Astrocyte (in vitro differentiated cells and primary cell): ENCODE measurements around the gene ANGPTL5.

ENCODE experiments used
- EZH2 ChIP-seq: IDR thresholded peaks from 2 replicates; pipeline ENCODE4 v1.6.1; 2012; ENCODE audit warnings: mild to moderate bottlenecking, low read length, inconsistent platforms; ENCODE audit not compliant: insufficient read depth
- TF ChIP-seq, protein P1 (sequence below): IDR thresholded peaks from 2 replicates; pipeline ENCODE4 v1.5.1; 2011; ENCODE audit warnings: low read depth, mild to moderate bottlenecking, inconsistent platforms, low read length, moderate library complexity; ENCODE audit not compliant: insufficient read depth

DNA sequence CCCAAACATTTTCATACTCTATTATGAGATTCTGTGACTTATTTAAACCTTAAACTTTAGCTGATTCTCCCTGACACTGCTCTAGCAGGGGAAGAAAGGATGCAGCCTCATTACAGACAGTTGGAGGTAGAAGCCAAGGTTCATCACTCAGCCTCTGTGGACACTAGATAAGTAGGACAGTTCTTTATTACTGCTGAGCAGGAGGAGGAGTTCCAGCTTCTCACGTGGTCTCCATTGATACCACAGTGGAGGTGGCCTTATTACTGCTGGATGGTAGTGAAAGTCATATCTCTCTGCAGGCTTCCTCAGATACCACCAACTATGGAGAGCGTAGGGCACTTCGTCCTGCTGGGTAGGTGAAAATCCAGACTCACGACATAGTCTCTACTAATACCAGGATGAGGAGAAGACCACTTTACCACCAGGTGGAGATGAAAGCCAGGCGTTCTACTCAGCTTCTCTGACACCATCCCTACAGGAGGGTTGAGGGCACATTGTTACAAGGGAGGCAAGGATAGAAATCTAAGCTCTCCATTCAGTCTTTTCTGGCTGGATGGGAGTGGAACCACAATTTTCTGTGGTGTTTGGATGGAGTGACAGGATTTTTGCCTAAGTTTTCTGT, 13.1 kb upstream of the ANGPTL5 start:
- TF ChIP-seq, protein P1, sequence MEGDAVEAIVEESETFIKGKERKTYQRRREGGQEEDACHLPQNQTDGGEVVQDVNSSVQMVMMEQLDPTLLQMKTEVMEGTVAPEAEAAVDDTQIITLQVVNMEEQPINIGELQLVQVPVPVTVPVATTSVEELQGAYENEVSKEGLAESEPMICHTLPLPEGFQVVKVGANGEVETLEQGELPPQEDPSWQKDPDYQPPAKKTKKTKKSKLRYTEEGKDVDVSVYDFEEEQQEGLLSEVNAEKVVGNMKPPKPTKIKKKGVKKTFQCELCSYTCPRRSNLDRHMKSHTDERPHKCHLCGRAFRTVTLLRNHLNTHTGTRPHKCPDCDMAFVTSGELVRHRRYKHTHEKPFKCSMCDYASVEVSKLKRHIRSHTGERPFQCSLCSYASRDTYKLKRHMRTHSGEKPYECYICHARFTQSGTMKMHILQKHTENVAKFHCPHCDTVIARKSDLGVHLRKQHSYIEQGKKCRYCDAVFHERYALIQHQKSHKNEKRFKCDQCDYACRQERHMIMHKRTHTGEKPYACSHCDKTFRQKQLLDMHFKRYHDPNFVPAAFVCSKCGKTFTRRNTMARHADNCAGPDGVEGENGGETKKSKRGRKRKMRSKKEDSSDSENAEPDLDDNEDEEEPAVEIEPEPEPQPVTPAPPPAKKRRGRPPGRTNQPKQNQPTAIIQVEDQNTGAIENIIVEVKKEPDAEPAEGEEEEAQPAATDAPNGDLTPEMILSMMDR, result no peak
- no peak for TF ChIP-seq EZH2
